ENCODE measurements around the gene NFATC2. TPM values are rescaled to one million over a fixed set of nuclear protein-coding genes. Genes with fewer than 3 reads are reported as not detected.

The NFATC2 gene
- total RNA-seq, 1 experiment from 2014 or later: not detected

- Histone ChIP-seq H3K36me3 (no peaks in the 10 kb centered on the region), H3K4me3 (no peak overlapping the region), H3K27ac (no peak overlapping the region), H3K4me1 (replicated peaks) (peaks cover 5% of the 10 kb centered on the region), H3K27me3 (replicated peaks) (no peaks in the 10 kb centered on the region), H3K9me3 (replicated peaks) (no peaks in the 10 kb centered on the region)
- no peak for DNase-seq (ENCODE audit: low read depth in 1 of 2, low spot score in 2 of 2)
Observed at GRCh38 chr20:51528263-51529027, 14.1 kb downstream of the NFATC2 start.

- Histone ChIP-seq H3K36me3 (no peaks in the 10 kb centered on the region), H3K27me3 (replicated peaks) (0 out of 2 replicates have a peak, but pooled peaks cover 2% of the 10 kb centered on the region), H3K4me1 (replicated peaks) (no peaks in the 10 kb centered on the region), H3K4me3 (no peak overlapping the region), H3K9me3 (replicated peaks) (no peaks in the 10 kb centered on the region), H3K27ac (no peak overlapping the region)
- DNase-seq (ENCODE audit: low read depth in 1 of 2, low spot score in 2 of 2): no peak
Observed at GRCh38 chr20:51526754-51527153, 15.8 kb downstream of the NFATC2 start.

DNA sequence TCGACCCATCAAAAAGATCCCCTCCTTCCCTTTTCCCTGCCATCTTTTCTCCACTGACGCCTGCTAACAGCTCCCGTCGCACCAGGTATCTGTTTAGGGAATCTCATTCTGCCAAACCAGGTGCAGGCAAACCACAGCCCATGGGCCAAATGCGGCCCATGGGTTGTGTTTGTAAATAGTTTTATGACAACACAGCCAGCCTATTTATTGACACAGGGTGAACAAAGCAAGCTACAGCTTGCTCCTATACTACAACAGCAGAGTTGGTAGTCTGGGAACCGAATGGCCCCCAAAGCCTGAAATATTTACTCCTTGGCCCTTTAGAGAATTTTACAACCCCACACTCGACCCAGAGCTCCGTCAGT lies 16.4 kb downstream of the NFATC2 start:
- Histone ChIP-seq H3K4me1 (replicated peaks) (no peaks in the 10 kb centered on the region), H3K27ac (no peak overlapping the region), H3K4me3 (no peak overlapping the region), H3K36me3 (no peaks in the 10 kb centered on the region), H3K9me3 (replicated peaks) (no peaks in the 10 kb centered on the region), H3K27me3 (replicated peaks) (0 out of 2 replicates have a peak, but pooled peaks cover 2% of the 10 kb centered on the region)
- DNase-seq (ENCODE audit: low read depth in 1 of 2, low spot score in 2 of 2): no peak

GRCh38 chr20:51525241-51526105 lies 17.0 kb downstream of the NFATC2 start:
- H3K9me3 ChIP-seq (replicated peaks): no peaks in the 10 kb centered on the region
- H3K4me3 ChIP-seq: no peak overlapping the region
- no peaks in the 10 kb centered on the region for H3K4me1 ChIP-seq (replicated peaks)
- H3K27me3 ChIP-seq (replicated peaks): 0 out of 2 replicates have a peak, but pooled peaks cover 2% of the 10 kb centered on the region
- H3K36me3 ChIP-seq: no peaks in the 10 kb centered on the region
- H3K27ac ChIP-seq: no peak overlapping the region
- DNase-seq (ENCODE audit: low read depth in 1 of 2, low spot score in 2 of 2): no peak

GRCh38 chr20:51523276-51524013 lies 19.1 kb downstream of the NFATC2 start:
- H3K4me3 ChIP-seq: no peak overlapping the region
- H3K36me3 ChIP-seq: no peaks in the 10 kb centered on the region
- H3K27ac ChIP-seq: no peak overlapping the region
- no peak for DNase-seq (ENCODE audit: low read depth in 1 of 2, low spot score in 2 of 2)
- H3K9me3 ChIP-seq (replicated peaks): no peaks in the 10 kb centered on the region
- no peaks in the 10 kb centered on the region for H3K4me1 ChIP-seq (replicated peaks)
- H3K27me3 ChIP-seq (replicated peaks): 0 out of 2 replicates have a peak, but pooled peaks cover 2% of the 10 kb centered on the region

DNA sequence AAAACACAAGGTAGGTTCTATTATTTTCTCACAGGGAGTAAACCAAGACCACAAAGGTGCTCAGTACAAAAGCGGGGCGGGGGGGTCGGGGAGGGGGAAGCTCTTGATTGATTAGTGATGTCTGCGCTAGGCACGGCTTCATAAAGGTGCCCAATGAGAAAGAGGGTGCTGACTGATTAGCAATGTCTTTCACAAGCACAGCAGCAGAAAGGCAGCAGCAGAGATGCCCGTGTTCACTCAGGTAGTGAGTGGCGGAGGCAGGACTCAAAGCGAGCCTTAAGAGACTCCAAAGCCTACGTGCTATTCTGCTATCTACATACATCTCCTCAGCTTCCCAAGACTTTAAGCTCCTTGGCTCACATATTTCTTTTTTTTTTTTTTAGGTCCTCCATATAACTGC lies 20.3 kb downstream of the NFATC2 start:
- 0 out of 2 replicates have a peak, but pooled peaks cover 2% of the 10 kb centered on the region for H3K27me3 ChIP-seq (replicated peaks)

GRCh38 chr20:51517839-51518238 lies 24.7 kb downstream of the NFATC2 start:
- H3K27me3 ChIP-seq (replicated peaks): 0 out of 2 replicates have a peak, but pooled peaks cover 5% of the 10 kb centered on the region
- DNase-seq (ENCODE audit: low read depth in 1 of 2, low spot score in 2 of 2): no peak
- H3K4me3 ChIP-seq: no peak overlapping the region
- H3K4me1 ChIP-seq (replicated peaks): no peaks in the 10 kb centered on the region
- H3K36me3 ChIP-seq: no peaks in the 10 kb centered on the region
- no peak overlapping the region for H3K27ac ChIP-seq
- H3K9me3 ChIP-seq (replicated peaks): no peaks in the 10 kb centered on the region

More for the DNA sequence above, 20.3 kb downstream of the NFATC2 start:
- Histone ChIP-seq H3K27ac (no peak overlapping the region), H3K9me3 (replicated peaks) (no peaks in the 10 kb centered on the region), H3K4me3 (no peak overlapping the region), H3K4me1 (replicated peaks) (no peaks in the 10 kb centered on the region), H3K36me3 (no peaks in the 10 kb centered on the region)
- DNase-seq (ENCODE audit: low read depth in 1 of 2, low spot score in 2 of 2): no peak

- DNase-seq (ENCODE audit: low read depth in 1 of 2, low spot score in 2 of 2): no peak
- H3K27me3 ChIP-seq (replicated peaks): 0 out of 2 replicates have a peak, but pooled peaks cover 9% of the 10 kb centered on the region
- no peaks in the 10 kb centered on the region for H3K36me3 ChIP-seq
- H3K9me3 ChIP-seq (replicated peaks): no peaks in the 10 kb centered on the region
- no peaks in the 10 kb centered on the region for H3K4me1 ChIP-seq (replicated peaks)
- no peak overlapping the region for H3K4me3 ChIP-seq
- no peak overlapping the region for H3K27ac ChIP-seq
Observed at GRCh38 chr20:51516855-51517254, 25.7 kb downstream of the NFATC2 start.

DNA sequence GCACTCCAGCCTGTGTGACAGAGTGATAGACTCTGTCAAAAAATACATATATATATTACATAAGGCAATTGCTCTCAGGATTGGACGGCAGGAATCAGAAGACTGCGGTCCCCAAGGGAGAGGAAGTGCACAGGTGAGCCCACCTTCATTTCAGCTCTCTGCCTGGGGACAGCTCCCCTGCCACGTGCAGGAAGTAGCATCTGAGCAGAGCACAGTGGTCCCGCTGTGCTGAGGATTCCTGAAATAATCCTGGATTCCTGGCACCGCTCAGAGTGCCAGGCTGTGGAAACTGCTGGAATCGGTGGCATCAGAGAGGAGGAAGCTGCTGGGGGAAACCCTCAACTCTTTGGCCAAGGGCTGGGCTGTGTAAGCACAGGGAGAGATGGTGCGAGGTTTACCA lies 27.7 kb downstream of the NFATC2 start:
- H3K36me3 ChIP-seq: no peaks in the 10 kb centered on the region
- 0 out of 2 replicates have a peak, but pooled peaks cover 9% of the 10 kb centered on the region for H3K27me3 ChIP-seq (replicated peaks)
- no peak for DNase-seq (ENCODE audit: low read depth in 1 of 2, low spot score in 2 of 2)
- H3K4me3 ChIP-seq: no peak overlapping the region
- no peak overlapping the region for H3K27ac ChIP-seq
- no peaks in the 10 kb centered on the region for H3K9me3 ChIP-seq (replicated peaks)
- H3K4me1 ChIP-seq (replicated peaks): no peaks in the 10 kb centered on the region

GRCh38 chr20:51514249-51514648 lies 28.3 kb downstream of the NFATC2 start:
- H3K4me3 ChIP-seq: no peak overlapping the region
- H3K36me3 ChIP-seq: no peaks in the 10 kb centered on the region
- H3K27ac ChIP-seq: no peak overlapping the region
- no peaks in the 10 kb centered on the region for H3K9me3 ChIP-seq (replicated peaks)
- no peaks in the 10 kb centered on the region for H3K4me1 ChIP-seq (replicated peaks)
- H3K27me3 ChIP-seq (replicated peaks): 0 out of 2 replicates have a peak, but pooled peaks cover 9% of the 10 kb centered on the region
- no peak for DNase-seq (ENCODE audit: low read depth in 1 of 2, low spot score in 2 of 2)

- Histone ChIP-seq H3K4me3 (no peak overlapping the region), H3K4me1 (replicated peaks) (no peaks in the 10 kb centered on the region), H3K27me3 (replicated peaks) (0 out of 2 replicates have a peak, but pooled peaks cover 9% of the 10 kb centered on the region), H3K36me3 (no peaks in the 10 kb centered on the region), H3K27ac (no peak overlapping the region), H3K9me3 (replicated peaks) (no peaks in the 10 kb centered on the region)
- DNase-seq (ENCODE audit: low read depth in 1 of 2, low spot score in 2 of 2): no peak
Observed at GRCh38 chr20:51513545-51513944, 29.0 kb downstream of the NFATC2 start.

GRCh38 chr20:51512645-51513044 lies 29.9 kb downstream of the NFATC2 start:
- H3K4me3 ChIP-seq: no peak overlapping the region
- H3K4me1 ChIP-seq (replicated peaks): no peaks in the 10 kb centered on the region; the same call in 1 of the 2 replicates
- no peaks in the 10 kb centered on the region for H3K36me3 ChIP-seq
- H3K9me3 ChIP-seq (replicated peaks): no peaks in the 10 kb centered on the region
- 0 out of 2 replicates have a peak, but pooled peaks cover 9% of the 10 kb centered on the region for H3K27me3 ChIP-seq (replicated peaks)
- no peak overlapping the region for H3K27ac ChIP-seq
- no peak for DNase-seq (ENCODE audit: low read depth in 1 of 2, low spot score in 2 of 2)

DNA sequence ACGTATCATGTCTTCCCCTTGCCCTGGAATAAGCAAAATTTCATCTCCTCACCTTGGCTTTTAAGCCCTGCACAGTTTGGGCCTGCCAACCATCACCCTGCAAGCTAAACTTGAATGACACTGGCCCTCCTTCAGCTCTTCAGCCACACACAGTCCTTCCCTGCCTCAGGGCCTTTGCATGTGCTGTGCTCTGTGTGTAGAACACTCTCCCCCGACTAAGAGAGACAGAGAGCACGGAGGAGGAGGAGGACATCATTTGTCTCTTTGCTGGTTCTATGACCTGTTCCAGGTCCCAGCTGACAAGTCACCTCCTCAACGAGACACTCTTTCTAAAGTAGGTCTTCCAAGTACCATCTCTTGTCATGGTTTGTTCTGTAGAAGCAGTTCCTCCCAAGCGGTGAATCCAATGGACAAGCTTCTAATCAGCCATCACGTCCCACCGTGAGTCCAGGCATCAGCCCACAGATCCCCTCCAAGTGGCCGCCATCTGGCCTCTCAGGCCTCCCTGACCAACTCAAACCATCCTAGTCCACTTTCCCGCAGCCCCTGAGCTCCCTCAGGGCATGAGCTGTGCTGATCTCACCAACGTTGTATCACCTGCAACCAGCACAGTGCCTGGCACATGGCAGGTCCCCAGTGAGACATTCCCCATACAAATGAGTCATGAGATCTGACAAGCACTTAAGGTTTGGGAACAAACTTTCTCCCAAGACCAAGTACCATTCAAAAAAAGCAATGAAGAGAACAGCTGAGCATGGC lies 30.5 kb downstream of the NFATC2 start:
- no peak overlapping the region for H3K27ac ChIP-seq

More for the DNA sequence above, 30.5 kb downstream of the NFATC2 start:
- 0 out of 2 replicates have a peak, but pooled peaks cover 9% of the 10 kb centered on the region for H3K27me3 ChIP-seq (replicated peaks)
- DNase-seq (ENCODE audit: low read depth in 1 of 2, low spot score in 2 of 2): no peak
- H3K36me3 ChIP-seq: no peaks in the 10 kb centered on the region
- no peaks in the 10 kb centered on the region; the same call in 1 of the 2 replicates for H3K4me1 ChIP-seq (replicated peaks)
- H3K4me3 ChIP-seq: no peak overlapping the region
- no peaks in the 10 kb centered on the region for H3K9me3 ChIP-seq (replicated peaks)
